AG09319 (cell line): ENCODE measurements around the gene GABBR2.

Experiments used
- DNase-seq: peaks from one replicate; pipeline ENCODE4 v3.0.0-alpha.2; 2010; ENCODE audit warnings: low read depth; ENCODE audit errors: extremely low read depth
- CTCF ChIP-seq: IDR thresholded peaks from 2 replicates; pipeline ENCODE4 v1.5.1; 2011; ENCODE audit warnings: low read depth, mild to moderate bottlenecking, inconsistent platforms, low read length, moderate library complexity

The GABBR2 gene

GRCh38 chr9:98708933-98709911 lies at the start of gene GABBR2:
GABBR2 (minus strand) TSS chr9:98708935; CDS start chr9:98708737, 198 bp downstream.
- TF ChIP-seq CTCF, result no peak
- DNase-seq, result no peak

- no peak for DNase-seq
- no peak; the same call in 1 of the 2 replicates for TF ChIP-seq CTCF
Observed at GRCh38 chr9:98755006-98755618, 46.4 kb upstream of the GABBR2 start.

- DNase-seq, result no peak
- TF ChIP-seq CTCF, result no peak
Observed at GRCh38 chr9:98751210-98751609, 42.5 kb upstream of the GABBR2 start.

- no peak for DNase-seq
- TF ChIP-seq CTCF, result no peak
Observed at GRCh38 chr9:98750364-98751060, 41.8 kb upstream of the GABBR2 start.

GRCh38 chr9:98747476-98747875 lies 38.7 kb upstream of the GABBR2 start:
- TF ChIP-seq CTCF, result no peak
- DNase-seq, result no peak

- no peak for DNase-seq
- no peak for TF ChIP-seq CTCF
Observed at GRCh38 chr9:98745470-98745869, 36.7 kb upstream of the GABBR2 start.
